ENCODE measurements around the gene DLGAP1.

The DLGAP1 gene

DNA sequence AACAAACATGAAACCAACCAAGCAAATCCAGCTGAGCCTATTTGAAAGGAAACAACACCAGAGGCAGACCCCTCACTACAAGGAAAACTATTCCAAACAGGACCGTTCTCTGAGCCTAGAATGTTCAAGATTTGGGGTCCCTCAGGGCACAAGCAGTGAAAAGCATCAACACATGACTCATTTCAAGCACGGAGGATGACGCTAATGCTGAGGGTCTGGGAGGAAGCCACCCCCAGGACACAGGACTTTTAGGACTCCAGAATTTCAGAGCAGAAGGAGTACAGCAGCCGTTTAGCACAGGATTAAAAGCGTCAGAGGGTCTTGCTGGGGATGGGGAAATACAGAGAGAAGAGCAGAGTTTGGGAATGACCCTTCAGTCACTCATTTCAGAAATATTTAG lies 168.9 kb downstream of the DLGAP1 start:
- no peak for DNase-seq (ENCODE audit: low spot score)

- DNase-seq (ENCODE audit: low spot score): no peak
These were observed 169.6 kb downstream of the DLGAP1 start for GRCh38 chr18:4285525-4285924.

GRCh38 chr18:4284528-4284927 lies 170.6 kb downstream of the DLGAP1 start:
- no peak for DNase-seq (ENCODE audit: low spot score)

DNA sequence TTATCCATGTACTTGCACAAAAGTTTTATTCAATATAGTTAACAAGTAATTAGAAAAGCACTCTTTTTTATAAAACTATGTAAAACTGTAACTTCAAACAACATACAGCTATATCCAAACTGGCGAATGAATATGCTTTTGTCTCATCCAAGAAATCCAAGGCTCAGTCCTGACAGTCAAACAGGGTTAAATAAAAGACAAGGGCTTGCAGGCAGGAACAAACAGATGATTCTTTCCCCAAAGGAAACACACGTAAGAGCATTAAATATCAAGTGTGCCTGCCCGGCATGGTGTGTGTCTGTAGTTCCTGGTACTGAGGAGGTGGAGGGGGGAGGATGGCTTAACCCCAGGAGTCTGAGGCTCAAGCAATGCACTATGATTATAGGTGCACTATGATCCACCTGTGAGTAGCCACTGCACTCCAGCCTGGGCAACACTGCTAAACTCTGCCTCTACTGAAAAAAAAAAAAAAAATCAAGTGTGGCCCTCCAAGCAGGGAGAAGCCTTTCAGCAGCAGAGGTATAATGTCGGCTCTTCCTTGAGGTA lies 171.3 kb downstream of the DLGAP1 start:
- no peak for DNase-seq (ENCODE audit: low spot score)

- no peak for DNase-seq (ENCODE audit: low spot score)
These were observed 172.2 kb downstream of the DLGAP1 start for GRCh38 chr18:4282954-4283353.

- no peak for DNase-seq (ENCODE audit: low spot score)
These were observed 178.0 kb downstream of the DLGAP1 start for GRCh38 chr18:4276953-4277585.

- DNase-seq (ENCODE audit: low spot score): no peak
These were observed 183.2 kb downstream of the DLGAP1 start for GRCh38 chr18:4271952-4272351.

- DNase-seq (ENCODE audit: low spot score): no peak
These were observed 184.1 kb downstream of the DLGAP1 start for GRCh38 chr18:4270988-4271387.

DNA sequence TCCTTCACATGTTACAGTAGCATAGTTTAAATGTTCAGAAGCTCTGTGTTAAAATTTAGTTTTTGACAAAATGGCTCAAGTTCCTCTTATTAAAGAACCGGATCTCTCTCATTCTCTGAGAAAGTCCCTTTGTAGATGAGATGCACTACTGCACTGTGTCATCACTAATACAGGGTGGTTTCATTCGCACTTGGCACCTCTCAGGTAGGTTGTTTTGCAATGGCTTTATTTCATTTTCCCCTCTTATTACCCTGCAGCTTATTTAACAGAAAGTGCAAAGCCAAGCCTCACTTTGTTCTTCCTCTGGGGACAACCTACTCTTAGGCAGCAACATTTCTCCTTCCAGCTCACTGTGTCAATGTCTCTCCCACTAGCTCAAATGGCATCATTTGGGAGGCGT lies 185.1 kb downstream of the DLGAP1 start:
- no peak for DNase-seq (ENCODE audit: low spot score)

GRCh38 chr18:4267641-4268040 lies 187.5 kb downstream of the DLGAP1 start:
- no peak for DNase-seq (ENCODE audit: low spot score)

GRCh38 chr18:4264347-4264791 lies 190.7 kb downstream of the DLGAP1 start:
- no peak for DNase-seq (ENCODE audit: low spot score)

DNA sequence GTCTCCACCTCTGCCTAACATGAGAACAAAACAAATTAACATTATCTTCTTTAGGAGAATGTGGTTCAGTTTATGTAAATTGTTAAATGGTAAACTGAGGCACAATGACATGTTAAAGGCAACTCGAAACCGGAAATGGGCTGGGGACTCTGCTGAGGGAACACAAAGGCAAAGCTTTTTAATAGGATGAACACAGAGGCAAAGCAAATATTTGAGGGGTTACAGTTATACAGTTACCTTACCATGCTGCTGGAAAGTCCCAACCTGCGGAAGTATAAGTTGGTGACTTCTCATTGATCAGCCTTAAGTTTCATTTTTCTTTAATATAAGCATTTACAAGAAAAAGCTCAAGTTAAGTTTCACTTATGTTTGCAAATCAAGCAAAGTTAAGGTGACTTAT lies 195.0 kb downstream of the DLGAP1 start:
- no peak for DNase-seq (ENCODE audit: low spot score)

- no peak for DNase-seq (ENCODE audit: low spot score)
These were observed 198.2 kb downstream of the DLGAP1 start for GRCh38 chr18:4256766-4257417.

DNA sequence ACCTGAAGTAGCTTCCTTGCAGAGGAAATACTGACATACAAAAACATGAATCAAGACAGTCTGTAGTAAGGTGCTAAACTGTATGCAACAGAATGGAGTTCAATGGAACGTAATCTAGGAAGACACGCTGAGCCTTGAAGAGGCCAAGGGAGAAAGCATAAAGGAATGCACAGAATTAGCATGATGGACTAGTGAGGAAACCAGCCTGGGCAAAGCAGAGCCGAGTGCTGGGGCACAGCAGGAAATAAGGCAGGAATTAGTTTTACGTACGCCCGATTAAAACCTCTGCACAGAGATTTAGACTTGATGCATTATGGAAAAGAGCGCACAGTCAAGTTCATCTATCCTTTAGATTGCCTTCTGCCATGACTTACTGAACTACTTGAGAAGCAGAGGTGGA lies 200.3 kb downstream of the DLGAP1 start:
- no peak for DNase-seq (ENCODE audit: low spot score)

- DNase-seq (ENCODE audit: low spot score): no peak
These were observed 202.3 kb downstream of the DLGAP1 start for GRCh38 chr18:4252829-4253228.

GRCh38 chr18:4251873-4252272 lies 203.2 kb downstream of the DLGAP1 start:
- no peak for DNase-seq (ENCODE audit: low spot score)

DNA sequence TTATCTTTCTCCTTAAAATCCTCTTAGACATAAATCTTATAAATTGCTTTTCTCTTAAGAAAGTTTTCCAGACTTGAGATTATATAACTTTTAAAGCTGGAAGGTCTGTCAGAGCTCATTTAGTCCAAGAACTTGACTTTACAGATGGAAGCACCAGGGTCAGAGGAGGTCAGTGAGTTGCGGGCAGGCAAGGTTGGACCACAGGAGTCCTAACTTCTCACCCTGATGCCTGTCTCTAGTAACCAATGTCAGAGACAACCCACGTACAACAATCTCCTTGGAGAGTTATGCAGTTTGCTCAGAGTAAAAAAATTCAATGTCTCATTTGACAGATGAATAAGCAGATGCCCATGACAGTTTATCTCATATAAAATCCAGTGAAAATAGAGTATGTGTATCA lies 203.9 kb downstream of the DLGAP1 start:
- no peak for DNase-seq (ENCODE audit: low spot score)

DNA sequence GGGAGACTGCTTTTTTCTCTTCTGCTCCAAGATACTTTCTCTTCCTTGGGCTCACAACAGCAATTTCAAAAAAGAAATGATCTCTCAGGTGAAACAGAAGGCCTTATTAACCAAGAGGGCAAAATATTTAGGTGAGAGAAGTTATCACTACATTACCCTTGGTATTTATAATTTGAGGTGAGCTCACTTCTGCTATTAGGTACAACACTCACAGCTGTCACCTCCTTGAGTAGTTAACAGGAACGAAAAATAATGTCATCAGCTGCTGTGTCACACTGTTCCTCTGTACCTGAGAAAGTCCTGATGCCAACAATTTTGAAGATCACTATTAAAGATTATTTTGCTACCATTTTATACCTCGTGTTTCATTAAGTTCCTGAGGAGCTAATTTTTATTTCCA lies 205.0 kb downstream of the DLGAP1 start:
- no peak for DNase-seq (ENCODE audit: low spot score)

GRCh38 chr18:4248686-4249085 lies 206.4 kb downstream of the DLGAP1 start:
- no peak for DNase-seq (ENCODE audit: low spot score)

- DNase-seq (ENCODE audit: low spot score): no peak
These were observed 208.7 kb downstream of the DLGAP1 start for GRCh38 chr18:4246374-4246773.

DNA sequence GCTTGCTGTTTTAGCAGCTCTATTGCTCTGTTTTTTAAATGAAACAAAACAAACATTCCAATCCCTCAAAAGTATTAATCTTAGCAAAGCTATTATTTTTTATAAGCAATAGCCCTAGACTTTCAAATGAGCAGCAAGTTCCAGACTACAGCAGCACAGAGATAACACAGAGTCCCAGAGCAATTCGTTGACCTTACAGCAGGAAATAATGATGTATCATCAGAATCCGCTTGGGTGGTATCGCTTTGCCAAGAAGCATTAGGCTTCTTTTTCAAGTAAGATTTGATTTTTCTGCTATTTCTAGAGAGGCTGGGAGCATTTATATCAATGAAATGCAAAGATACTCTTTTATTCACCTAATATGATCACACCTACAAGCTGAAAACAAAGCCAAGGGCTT lies 209.7 kb downstream of the DLGAP1 start:
- DNase-seq (ENCODE audit: low spot score): no peak

- DNase-seq (ENCODE audit: low spot score): no peak
These were observed 212.5 kb downstream of the DLGAP1 start for GRCh38 chr18:4242431-4243161.

- no peak for DNase-seq (ENCODE audit: low spot score)
These were observed 214.0 kb downstream of the DLGAP1 start for GRCh38 chr18:4241090-4241617.

Measured in hematopoietic multipotent progenitor cell treated with erythropoietin and hydrocortisone succinate and interleukin-3 and kit ligand, for 15 days (in vitro differentiated cells).